ENCODE results near the gene ZNF189.
A peak's percentile ranks its signal among the peaks of the same experiment; 100 is the strongest.

The ZNF189 gene

DNA sequence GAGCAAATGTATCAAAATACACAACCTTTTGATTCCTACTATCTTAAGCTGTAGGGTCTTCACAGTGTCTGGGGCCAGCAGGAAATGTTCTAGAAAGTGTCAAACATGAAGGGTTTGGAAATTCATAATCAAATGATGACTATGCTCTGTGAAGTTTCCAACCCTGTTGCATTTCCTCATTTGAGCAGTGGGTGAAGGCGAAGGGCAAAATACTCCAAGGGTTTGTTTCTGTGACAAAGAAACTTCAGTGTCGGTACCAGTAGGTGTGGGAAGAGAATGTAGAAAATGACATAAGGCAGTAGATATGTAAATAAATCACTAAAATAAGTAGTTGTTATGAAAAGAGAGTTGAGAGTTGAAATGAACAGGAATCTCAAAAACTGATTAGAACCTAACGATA, 36.3 kb downstream of the ZNF189 start:
- DNase-seq (ENCODE audit: low read depth in 1 of 2, low spot score in 1 of 2): no peak
- peak; percentile 63; the same call in 1 of the 2 replicates for TF ChIP-seq SPI1 (IDR thresholded peaks at IDR 0.05; ENCODE audit: borderline replicate concordance, low read depth)
- no peak for TF ChIP-seq REST (IDR thresholded peaks at IDR 0.05; ENCODE audit: insufficient replicate concordance, low read depth)
- Histone ChIP-seq H3K27ac (replicated peaks) (no peak overlapping the region), H3K4me3 (replicated peaks; ENCODE audit: insufficient read depth, low read length) (no peak overlapping the region), H3K27me3 (ENCODE audit: insufficient read depth, poor library complexity, severe bottlenecking) (no peaks in the 10 kb centered on the region)

GRCh38 chr9:101435601-101436079, 37.0 kb downstream of the ZNF189 start, which contains the start of gene ALDOB:
Gene ALDOB (minus strand): TSS chr9:101435774. CDS start chr9:101430887, 4,887 bp downstream.
- Histone ChIP-seq H3K27me3 (ENCODE audit: insufficient read depth, poor library complexity, severe bottlenecking) (no peaks in the 10 kb centered on the region), H3K4me3 (replicated peaks; ENCODE audit: insufficient read depth, low read length) (no peak within 1 kb of the TSS), H3K27ac (replicated peaks) (no peak within 1 kb of the TSS)
- no peak for TF ChIP-seq GABPA (IDR thresholded peaks at IDR 0.05; ENCODE audit: low read depth)
- no peak for TF ChIP-seq SPI1 (IDR thresholded peaks at IDR 0.05; ENCODE audit: borderline replicate concordance, low read depth)
- no peak for TF ChIP-seq CTCF (IDR thresholded peaks at IDR 0.05; ENCODE audit: insufficient read depth, low read length)
- TF ChIP-seq REST (IDR thresholded peaks at IDR 0.05; ENCODE audit: insufficient replicate concordance, low read depth): no peak
- no peak for TF ChIP-seq POLR2AphosphoS5 (IDR thresholded peaks at IDR 0.05; ENCODE audit: low read depth)
- DNase-seq (ENCODE audit: low read depth in 1 of 2, low spot score in 1 of 2): no peak

- Histone ChIP-seq H3K4me3 (replicated peaks; ENCODE audit: insufficient read depth, low read length) (no peak overlapping the region), H3K27ac (replicated peaks) (no peak overlapping the region), H3K27me3 (ENCODE audit: insufficient read depth, poor library complexity, severe bottlenecking) (no peaks in the 10 kb centered on the region)
- DNase-seq (ENCODE audit: low read depth in 1 of 2, low spot score in 1 of 2): no peak
- TF ChIP-seq SPI1 (IDR thresholded peaks at IDR 0.05; ENCODE audit: borderline replicate concordance, low read depth) (no peak), GABPA (IDR thresholded peaks at IDR 0.05; ENCODE audit: low read depth) (no peak), REST (IDR thresholded peaks at IDR 0.05; ENCODE audit: insufficient replicate concordance, low read depth) (no peak), POLR2AphosphoS5 (IDR thresholded peaks at IDR 0.05; ENCODE audit: low read depth) (no peak), CTCF (IDR thresholded peaks at IDR 0.05; ENCODE audit: insufficient read depth, low read length) (no peak)
Observed at GRCh38 chr9:101437806-101438232, 39.2 kb downstream of the ZNF189 start.
